GM12801 (cell line): ENCODE results near the gene SMAD5.

ENCODE experiments used
- CTCF ChIP-seq: IDR thresholded peaks from one replicate; pipeline ENCODE4 v1.5.1; 2011; ENCODE audit warnings: control low read depth; ENCODE audit not compliant: insufficient read length; ENCODE audit errors: extremely low read depth

SMAD5 gene

DNA sequence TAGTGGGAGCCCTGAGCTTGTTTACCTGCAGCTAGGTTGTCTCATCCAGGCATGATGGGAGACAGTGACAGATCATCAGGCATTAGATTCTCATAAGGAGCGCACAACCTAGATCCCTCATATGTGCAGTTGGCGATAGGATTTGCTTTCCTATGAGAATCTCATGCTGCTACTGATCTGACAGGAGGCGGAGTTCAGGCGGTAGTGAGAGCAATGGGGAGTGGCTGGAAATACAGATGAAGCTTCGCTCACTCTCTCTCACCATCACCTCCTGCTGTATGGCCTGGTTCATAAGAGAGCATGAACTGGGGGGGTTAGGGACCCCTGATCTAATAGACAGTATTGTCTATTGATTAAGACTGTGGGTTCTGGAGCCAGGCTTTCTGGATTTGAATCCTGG, 24.9 kb downstream of the SMAD5 start:
- no peak for TF ChIP-seq CTCF

- TF ChIP-seq CTCF = no peak
Observed at GRCh38 chr5:136159457-136159856, 26.8 kb downstream of the SMAD5 start.

- no peak for TF ChIP-seq CTCF
Observed at GRCh38 chr5:136162008-136162407, 29.4 kb downstream of the SMAD5 start.

DNA sequence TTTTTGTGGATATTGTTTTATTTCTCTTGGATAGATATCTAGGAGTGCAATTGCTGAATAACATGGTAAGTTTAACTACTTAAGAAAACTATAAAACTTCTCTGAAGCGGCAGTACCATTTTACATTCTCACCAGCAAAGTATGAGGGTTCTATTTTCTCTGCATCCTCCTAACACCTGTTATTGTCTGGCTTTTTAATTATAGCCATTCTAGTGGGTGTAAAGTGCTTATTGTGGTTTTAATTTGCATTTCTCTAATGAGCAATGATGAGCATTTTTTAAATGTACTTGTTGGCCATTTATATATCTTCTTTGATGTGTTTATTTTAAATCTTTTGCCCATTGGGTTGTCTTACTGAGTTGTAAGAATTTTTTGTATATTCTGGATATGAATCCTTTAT, 31.6 kb downstream of the SMAD5 start:
- no peak for TF ChIP-seq CTCF

DNA sequence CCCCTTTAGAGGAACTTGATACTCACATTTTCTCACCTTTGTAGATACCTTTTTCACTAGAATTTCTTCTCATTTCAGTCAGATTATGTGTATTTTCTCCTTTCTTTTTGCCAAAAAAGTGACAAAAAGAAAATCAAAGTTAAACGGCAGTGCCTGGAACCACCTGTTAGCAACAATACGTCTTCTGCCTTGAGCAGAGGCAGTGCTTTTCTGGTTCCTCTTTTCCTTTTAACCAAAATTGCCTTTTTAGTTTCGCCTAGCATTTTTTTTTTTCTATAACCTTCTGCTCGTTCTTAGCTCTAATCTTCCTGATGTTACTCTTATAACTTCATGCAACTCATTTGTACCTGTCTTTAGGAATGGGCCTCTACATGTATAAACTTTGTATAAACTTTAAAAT, 34.3 kb downstream of the SMAD5 start:
- TF ChIP-seq CTCF = no peak

GRCh38 chr5:136169218-136169617, 36.6 kb downstream of the SMAD5 start:
- no peak for TF ChIP-seq CTCF

DNA sequence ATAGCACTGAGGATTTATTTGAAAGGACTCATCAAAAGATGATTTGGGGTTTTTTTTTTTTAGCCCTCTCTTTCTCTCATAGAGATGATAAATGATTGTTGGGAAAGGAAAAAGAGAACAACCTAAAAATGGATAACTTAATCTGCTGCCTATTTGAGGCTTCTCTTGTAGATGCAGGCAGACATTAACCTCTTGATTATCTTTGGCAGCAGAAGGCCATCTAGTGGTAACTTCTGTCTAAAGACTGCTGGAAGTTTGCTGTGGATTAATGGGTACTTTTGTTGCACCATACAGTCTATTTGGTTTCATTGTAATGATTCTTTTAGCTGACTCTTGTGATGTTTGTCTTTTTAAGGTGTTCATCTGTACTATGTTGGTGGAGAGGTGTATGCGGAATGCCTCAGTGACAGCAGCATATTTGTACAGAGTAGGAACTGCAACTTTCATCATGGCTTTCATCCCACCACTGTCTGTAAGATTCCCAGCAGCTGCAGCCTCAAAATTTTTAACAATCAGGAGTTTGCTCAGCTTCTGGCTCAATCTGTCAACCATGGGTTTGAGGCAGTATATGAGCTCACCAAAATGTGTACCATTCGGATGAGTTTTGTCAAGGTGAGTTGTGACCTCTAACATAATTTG, 41.5 kb downstream of the SMAD5 start:
- no peak for TF ChIP-seq CTCF
